ENCODE measurements around the gene WFIKKN1. TPM values are rescaled to one million over a fixed set of nuclear protein-coding genes. Genes with fewer than 3 reads are reported as not detected.
A peak's percentile ranks its signal among the peaks of the same experiment; 100 is the strongest.

WFIKKN1 gene
- total and polyA plus RNA-seq, 2 of the 13 experiments (the other 11 are each of a cell fraction or from before 2014, with no cell fraction given) = 1.7 to 4.9 TPM

DNA sequence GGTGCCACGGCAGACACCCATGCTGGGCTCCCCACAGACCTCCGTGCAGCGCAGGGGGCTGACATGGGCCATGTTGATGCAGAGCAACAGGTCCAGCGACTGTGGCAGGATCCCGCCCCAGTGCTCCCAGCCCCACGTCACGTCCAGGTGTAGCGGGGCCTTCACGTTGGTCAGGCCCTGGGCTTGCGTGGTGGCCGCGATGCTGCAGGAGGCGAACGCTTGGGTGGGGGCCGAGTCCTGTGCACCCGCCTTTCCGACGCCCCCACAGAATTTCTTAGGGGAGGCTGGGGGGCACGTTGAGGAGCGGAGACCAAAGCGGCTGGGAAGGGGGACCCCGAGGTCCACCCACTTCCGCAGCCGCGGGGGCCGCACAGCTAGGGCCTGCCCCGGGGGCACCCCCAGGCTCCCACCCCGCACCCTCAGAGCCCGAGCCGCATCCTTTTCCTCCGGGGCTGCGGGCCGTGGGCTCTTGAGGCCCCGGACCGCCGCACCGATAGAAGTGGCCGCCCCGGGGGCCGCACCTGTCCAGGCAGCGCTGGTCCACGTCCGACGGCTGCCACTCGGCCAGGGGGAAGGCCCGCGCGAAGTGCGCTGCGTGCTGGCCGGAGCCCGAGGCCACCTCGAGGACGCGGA is 4.9 kb downstream of the WFIKKN1 start (continued):
- TF ChIP-seq, protein P1, sequence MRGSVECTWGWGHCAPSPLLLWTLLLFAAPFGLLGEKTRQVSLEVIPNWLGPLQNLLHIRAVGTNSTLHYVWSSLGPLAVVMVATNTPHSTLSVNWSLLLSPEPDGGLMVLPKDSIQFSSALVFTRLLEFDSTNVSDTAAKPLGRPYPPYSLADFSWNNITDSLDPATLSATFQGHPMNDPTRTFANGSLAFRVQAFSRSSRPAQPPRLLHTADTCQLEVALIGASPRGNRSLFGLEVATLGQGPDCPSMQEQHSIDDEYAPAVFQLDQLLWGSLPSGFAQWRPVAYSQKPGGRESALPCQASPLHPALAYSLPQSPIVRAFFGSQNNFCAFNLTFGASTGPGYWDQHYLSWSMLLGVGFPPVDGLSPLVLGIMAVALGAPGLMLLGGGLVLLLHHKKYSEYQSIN (CRISPR knock-in tag; IDR thresholded peaks at IDR 0.05; ENCODE audit: borderline replicate concordance) = peak; percentile 64; the same call in 1 of the 2 replicates
- TF ChIP-seq, protein P2, sequence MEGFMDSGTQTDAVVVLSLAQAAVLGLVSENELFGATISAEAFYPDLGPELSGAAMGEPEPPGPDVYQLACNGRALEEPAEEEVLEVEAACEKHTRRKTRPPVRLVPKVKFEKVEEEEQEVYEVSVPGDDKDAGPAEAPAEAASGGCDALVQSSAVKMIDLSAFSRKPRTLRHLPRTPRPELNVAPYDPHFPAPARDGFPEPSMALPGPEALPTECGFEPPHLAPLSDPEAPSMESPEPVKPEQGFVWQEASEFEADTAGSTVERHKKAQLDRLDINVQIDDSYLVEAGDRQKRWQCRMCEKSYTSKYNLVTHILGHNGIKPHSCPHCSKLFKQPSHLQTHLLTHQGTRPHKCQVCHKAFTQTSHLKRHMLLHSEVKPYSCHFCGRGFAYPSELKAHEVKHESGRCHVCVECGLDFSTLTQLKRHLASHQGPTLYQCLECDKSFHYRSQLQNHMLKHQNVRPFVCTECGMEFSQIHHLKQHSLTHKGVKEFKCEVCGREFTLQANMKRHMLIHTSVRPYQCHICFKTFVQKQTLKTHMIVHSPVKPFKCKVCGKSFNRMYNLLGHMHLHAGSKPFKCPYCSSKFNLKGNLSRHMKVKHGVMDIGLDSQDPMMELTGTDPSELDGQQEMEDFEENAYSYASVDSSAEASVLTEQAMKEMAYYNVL (CRISPR knock-in tag; IDR thresholded peaks at IDR 0.05; ENCODE audit: borderline replicate concordance) = no peak
- TF ChIP-seq CREB3 (CRISPR knock-in tag; IDR thresholded peaks at IDR 0.05) (peak; percentile 85; the same call in 1 of the 2 replicates), ZSCAN22 (CRISPR knock-in tag; IDR thresholded peaks at IDR 0.05) (peak; percentile 54; the same call in 1 of the 2 replicates), ZFP37 (CRISPR knock-in tag; IDR thresholded peaks at IDR 0.05; ENCODE audit: borderline replicate concordance) (no peak), KDM1A (CRISPR knock-in tag; IDR thresholded peaks at IDR 0.05) (0 out of 2 replicates have a peak, but pooled peaks have one; percentile 36), ZNF883 (CRISPR knock-in tag; IDR thresholded peaks at IDR 0.05; ENCODE audit: not compliant biosample characterization) (no peak), CBX1 (IDR thresholded peaks at IDR 0.05; ENCODE audit: low read depth) (no peak), AKAP8 (CRISPR knock-in tag; IDR thresholded peaks at IDR 0.05) (peak; percentile 87), ZBTB20 (CRISPR knock-in tag; IDR thresholded peaks at IDR 0.05; ENCODE audit: borderline replicate concordance, low read depth) (0 out of 2 replicates have a peak, but pooled peaks have one; percentile 19), ZNF460 (CRISPR knock-in tag; IDR thresholded peaks at IDR 0.05; ENCODE audit: borderline replicate concordance) (no peak), ZNF530 (CRISPR knock-in tag; IDR thresholded peaks at IDR 0.05; ENCODE audit: low read depth) (peak; percentile 65; the same call in 1 of the 2 replicates), ZNF205 (CRISPR knock-in tag; IDR thresholded peaks at IDR 0.05) (no peak), NFKB2 (CRISPR knock-in tag; IDR thresholded peaks at IDR 0.05; ENCODE audit: borderline replicate concordance) (no peak; the same call in 1 of the 2 replicates), KDM6A (CRISPR knock-in tag; IDR thresholded peaks at IDR 0.05; ENCODE audit: low read depth) (no peak), SP2 (CRISPR knock-in tag; IDR thresholded peaks at IDR 0.05) (no peak), ZNF605 (CRISPR knock-in tag; IDR thresholded peaks at IDR 0.05) (peak; percentile 16; the same call in 1 of the 2 replicates), WIZ (CRISPR knock-in tag; IDR thresholded peaks at IDR 0.05) (0 out of 2 replicates have a peak, but pooled peaks have one; percentile 56), AGO2 (optimal IDR thresholded peaks at IDR 0.05; ENCODE audit: low read depth, low read length) (peak; percentile 63), KDM3A (CRISPR knock-in tag; IDR thresholded peaks at IDR 0.05; ENCODE audit: low read depth) (no peak), ZNF121 (CRISPR knock-in tag; IDR thresholded peaks at IDR 0.05) (0 out of 2 replicates have a peak, but pooled peaks have one; percentile 9), SAFB2 (CRISPR knock-in tag; IDR thresholded peaks at IDR 0.05; ENCODE audit: borderline replicate concordance, low read depth) (peak; percentile 86; the same call in 1 of the 2 replicates), SALL2 (CRISPR knock-in tag; IDR thresholded peaks at IDR 0.05) (0 out of 2 replicates have a peak, but pooled peaks have one; percentile 63), XRCC5 (optimal IDR thresholded peaks at IDR 0.05; ENCODE audit: low read length) (no peak)
